Body of pancreas (tissue), 4 donors: Measurements from ENCODE around the gene UXS1.

ENCODE experiments used
- CTCF ChIP-seq, 7 experiments: fragments of 450-650 bp in 4 of 7; fragments of 200-600 bp in 3 of 7; sonication (generic) in 3 of 7; IDR thresholded peaks; one replicate each; pipeline ENCODE4 v1.5.1; 2016 to 2019; ENCODE audit warnings: antibody characterized with exemption in 7 of 7
- POLR2A ChIP-seq, 3 donors: fragments of 450-650 bp; IDR thresholded peaks; one replicate each; pipeline ENCODE4 v1.6.1; 2016; ENCODE audit warnings: antibody characterized with exemption in 3 of 3, mild to moderate bottlenecking in 2 of 3

DNA sequence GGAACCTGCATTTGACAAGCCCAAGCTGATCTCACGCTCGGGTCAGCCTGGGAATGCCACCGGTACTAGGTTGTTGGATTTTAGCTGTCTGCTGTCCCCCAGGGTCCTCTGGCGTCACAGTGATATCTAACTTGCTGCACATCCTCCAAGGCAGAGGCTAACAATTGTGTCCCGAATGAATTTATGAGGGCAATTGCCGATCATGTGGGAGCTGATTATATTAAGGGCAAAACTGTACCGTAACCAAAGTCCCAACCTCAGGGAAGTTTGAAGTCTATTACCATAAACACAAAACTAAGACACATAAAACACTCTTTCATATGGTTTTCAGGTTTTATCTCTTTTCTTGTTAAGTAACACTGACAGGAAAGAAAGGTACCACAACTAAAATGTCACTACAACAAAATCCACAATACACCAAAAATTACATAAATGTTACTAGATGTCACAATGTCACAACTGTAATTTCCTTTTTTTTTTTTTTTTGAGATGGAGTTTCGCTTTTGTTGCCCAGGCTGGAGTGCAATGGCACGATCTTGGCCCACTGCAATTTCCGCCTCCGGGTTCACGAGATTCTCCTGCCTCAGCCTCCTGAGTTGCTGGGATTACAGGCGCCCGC, 6.7 kb downstream of the UXS1 start:
- no peak for TF ChIP-seq CTCF (IDR thresholded peaks at IDR 0.05)
- no peak for TF ChIP-seq POLR2A (IDR thresholded peaks at IDR 0.05)
